ENCODE data around the gene MIOS. TPM values are rescaled to one million over a fixed set of nuclear protein-coding genes. Genes with fewer than 3 reads are reported as not detected.

The MIOS gene
- total and polyA plus RNA-seq, 9 of the 15 experiments (the other 6 are each of a cell fraction or from before 2014, with no cell fraction given), result 7.8 to 47.8 (median 30.6) TPM

- TF ChIP-seq ATF2 (CRISPR knock-in tag; IDR thresholded peaks at IDR 0.05), result no peak
- TF ChIP-seq ZHX1 (conservative IDR thresholded peaks at IDR 0.05; ENCODE audit: low read length), result no peak
- TF ChIP-seq HNRNPK (IDR thresholded peaks at IDR 0.05; ENCODE audit: low read depth, low read length, poor library complexity, severe bottlenecking), result no peak
- TF ChIP-seq ZNF639 (CRISPR knock-in tag; conservative IDR thresholded peaks at IDR 0.05 in 1 of 2, IDR thresholded peaks at IDR 0.05 in 1 of 2), result peak in 1 of 2 experiments; percentile 56; a peak in 2 of 4 replicates
- peak; percentile 100 for TF ChIP-seq ELF1 (tag; IDR thresholded peaks at IDR 0.05)
- TF ChIP-seq GABPB2 (CRISPR knock-in tag; conservative IDR thresholded peaks at IDR 0.05), result no peak
- 0 out of 2 replicates have a peak, but pooled peaks have one; percentile 48 for TF ChIP-seq ZNF165 (CRISPR knock-in tag; IDR thresholded peaks at IDR 0.05; ENCODE audit: borderline replicate concordance)
- peak; percentile 79 for TF ChIP-seq PRDM10 (IDR thresholded peaks at IDR 0.05; ENCODE audit: partially characterized antibody)
- 0 out of 2 replicates have a peak, but pooled peaks have one; percentile 42 for TF ChIP-seq NR4A1 (CRISPR knock-in tag; IDR thresholded peaks at IDR 0.05)
- TF ChIP-seq NR4A1 (tag; IDR thresholded peaks at IDR 0.05), result no peak
- TF ChIP-seq LCOR (CRISPR knock-in tag; IDR thresholded peaks at IDR 0.05), result peak; percentile 68; the same call in 1 of the 2 replicates
- TF ChIP-seq NFIC (IDR thresholded peaks at IDR 0.05), result peak; percentile 37; the same call in 1 of the 2 replicates
- TF ChIP-seq CBFA2T3 (IDR thresholded peaks at IDR 0.05), result peak; percentile 25; the same call in 1 of the 2 replicates
- TF ChIP-seq ZNF324 (CRISPR knock-in tag; IDR thresholded peaks at IDR 0.05), result 0 out of 2 replicates have a peak, but pooled peaks have one; percentile 34
- peak; percentile 89 for TF ChIP-seq TBP (optimal IDR thresholded peaks at IDR 0.05; ENCODE audit: low read depth, low read length)
- no peak for TF ChIP-seq ZNF232 (CRISPR knock-in tag; IDR thresholded peaks at IDR 0.05)
- TF ChIP-seq NR2C2 (CRISPR knock-in tag; IDR thresholded peaks at IDR 0.05), result peak; percentile 89
- TF ChIP-seq NR2C2 (tag; IDR thresholded peaks at IDR 0.05), result peak; percentile 99
Observed at GRCh38 chr7:7640221-7641128, 73.8 kb downstream of the MIOS start, which contains the start of gene UMAD1 (continued).

Measured in K562 (cell line).